ENCODE data around the gene CDR2L. TPM values are rescaled to one million over a fixed set of nuclear protein-coding genes. Genes with fewer than 3 reads are reported as not detected.
A peak's percentile ranks its signal among the peaks of the same experiment; 100 is the strongest.

Gene CDR2L
- under 1 TPM; 0.31 to 0.40 TPM for total RNA-seq

DNA sequence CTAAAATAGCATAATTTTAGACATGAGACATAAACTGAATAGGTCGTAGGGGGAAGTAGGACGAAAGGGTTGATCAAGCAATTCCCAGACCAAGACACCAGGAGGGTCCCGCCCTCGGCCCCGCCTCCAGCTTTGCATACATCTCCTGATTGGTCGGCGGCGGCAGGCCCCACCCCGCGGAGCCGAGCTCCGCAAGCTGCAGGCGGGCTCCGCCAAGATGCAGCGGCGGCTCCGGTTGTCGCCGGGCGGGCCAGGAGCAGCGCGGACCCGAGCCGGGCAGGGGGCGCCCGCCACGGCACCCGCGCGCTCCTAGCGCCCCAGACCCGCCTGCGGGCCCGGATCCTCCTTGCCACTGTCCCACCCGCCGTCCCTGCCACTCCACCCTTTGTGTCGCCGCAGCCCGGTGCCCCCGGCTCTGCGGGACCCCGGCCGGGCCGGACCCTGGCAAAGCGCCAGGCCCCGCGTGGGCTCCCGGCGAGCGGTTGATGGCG lies at the start of gene CDR2L:
CDR2L (plus strand) TSS at position 215 of the 491 bp plus-strand sequence. CDS start 412 bp downstream, outside the sequence.
- DNase-seq, result peak; percentile 92
- H3K27ac Mint-ChIP-seq, result peak within 1 kb of the TSS; percentile 54
- peaks cover 46% of the 10 kb centered on the region for H3K27me3 Mint-ChIP-seq
- POLR2A ChIA-PET, result interaction anchor here (2.0 kb wide), 1 partner anchor 25 kb away, joined by 5 read pairs; the partner anchor contains the start of gene MRPL58
- CTCF ChIA-PET, result interaction anchor here (0.6 to 3.5 kb wide), 10 partner anchors 8 to 766 kb away, joined by 3 to 27 read pairs (median 4); partner anchors contain the start of genes MIF4GD and MRPL58
- peak within 1 kb of the TSS; percentile 83 for H3K4me3 Mint-ChIP-seq
- H3K36me3 Mint-ChIP-seq (ENCODE audit: low read depth), result no peaks in the 10 kb centered on the region
- no peaks in the 10 kb centered on the region for H3K9me3 Mint-ChIP-seq
- H3K4me1 Mint-ChIP-seq, result peaks cover 22% of the 10 kb centered on the region

DNA sequence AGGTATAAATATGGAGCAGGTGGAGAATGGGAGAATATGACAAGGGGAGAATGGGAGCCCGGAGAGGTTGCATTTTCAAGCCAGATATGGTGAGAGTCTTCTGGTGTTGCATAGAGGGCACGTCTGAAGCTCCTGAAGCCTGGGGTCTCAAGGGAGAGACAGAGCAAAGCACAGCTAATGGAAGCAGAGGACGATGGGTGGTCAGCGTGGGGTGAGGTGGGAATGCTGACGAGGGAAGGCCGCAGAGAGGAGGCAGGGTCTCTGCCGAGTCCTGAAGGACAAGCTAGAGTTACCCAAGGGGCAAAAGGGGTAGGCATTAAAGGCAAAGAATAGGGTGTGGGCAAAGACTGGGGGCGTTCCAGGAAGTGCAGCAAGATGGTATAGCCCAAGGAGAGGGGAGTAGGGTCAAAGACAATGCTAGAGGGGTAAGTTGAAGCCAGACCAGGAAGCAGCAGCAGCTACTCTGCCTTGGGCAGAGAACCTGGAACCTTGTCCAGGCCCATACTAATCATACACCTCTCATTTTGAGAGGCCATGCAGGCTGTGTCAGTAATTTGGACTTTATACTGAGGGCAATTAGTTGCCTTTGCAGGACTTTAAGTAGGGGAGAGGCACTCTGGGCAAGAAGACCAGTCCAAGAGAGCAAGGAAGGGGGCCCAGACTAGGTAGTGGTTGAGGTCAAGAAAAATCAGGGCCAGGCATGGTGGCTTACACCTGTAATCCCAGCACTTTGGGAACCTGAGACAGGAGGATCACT lies 49.1 kb upstream of the CDR2L start:
- no peak overlapping the region for H3K4me3 Mint-ChIP-seq
- H3K4me1 Mint-ChIP-seq, result peaks cover 2% of the 10 kb centered on the region
- no peaks in the 10 kb centered on the region for H3K9me3 Mint-ChIP-seq
- POLR2A ChIA-PET, result interaction anchor here (0.6 kb wide), 1 partner anchor 19 kb away, joined by 3 read pairs; no protein-coding TSS in a partner anchor
- CTCF ChIA-PET, result interaction anchor here (0.6 to 1.2 kb wide), 4 partner anchors 9 to 830 kb away, joined by 3 to 4 read pairs (median 4); no protein-coding TSS in a partner anchor
- H3K27me3 Mint-ChIP-seq, result peaks cover 57% of the 10 kb centered on the region
- no peaks in the 10 kb centered on the region for H3K36me3 Mint-ChIP-seq (ENCODE audit: low read depth)
- no peak for DNase-seq
- H3K27ac Mint-ChIP-seq, result no peak overlapping the region

DNA sequence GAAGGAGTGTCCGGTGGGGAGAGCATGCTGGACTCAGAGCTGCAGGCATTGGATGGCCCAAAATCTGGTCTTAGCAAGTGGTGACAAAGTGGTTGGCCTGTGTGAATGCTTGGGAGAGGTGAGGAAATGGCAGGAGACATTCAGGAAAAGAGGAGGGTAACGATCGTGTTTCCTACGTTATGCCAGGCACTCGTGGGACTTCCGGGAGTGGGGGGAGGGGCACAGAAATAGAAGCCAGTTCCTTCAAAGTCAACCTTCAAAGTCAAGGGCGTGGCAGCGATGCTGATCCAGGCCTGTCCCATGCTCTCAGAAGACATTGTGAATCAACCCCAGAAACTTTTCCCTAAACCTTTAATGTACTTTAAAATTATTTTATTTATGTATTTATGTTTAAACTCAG lies 47.9 kb upstream of the CDR2L start:
- no peak overlapping the region for H3K4me3 Mint-ChIP-seq
- no peaks in the 10 kb centered on the region for H3K36me3 Mint-ChIP-seq (ENCODE audit: low read depth)
- H3K9me3 Mint-ChIP-seq, result no peaks in the 10 kb centered on the region
- CTCF ChIA-PET, result interaction anchor here (0.6 to 1.2 kb wide), 3 partner anchors 8 to 288 kb away, joined by 3 to 7 read pairs (median 4); no protein-coding TSS in a partner anchor
- H3K4me1 Mint-ChIP-seq, result peaks cover 2% of the 10 kb centered on the region
- peaks cover 51% of the 10 kb centered on the region for H3K27me3 Mint-ChIP-seq
- POLR2A ChIA-PET, result no interaction called here
- DNase-seq, result no peak
- peak overlapping the region; percentile 61 for H3K27ac Mint-ChIP-seq

DNA sequence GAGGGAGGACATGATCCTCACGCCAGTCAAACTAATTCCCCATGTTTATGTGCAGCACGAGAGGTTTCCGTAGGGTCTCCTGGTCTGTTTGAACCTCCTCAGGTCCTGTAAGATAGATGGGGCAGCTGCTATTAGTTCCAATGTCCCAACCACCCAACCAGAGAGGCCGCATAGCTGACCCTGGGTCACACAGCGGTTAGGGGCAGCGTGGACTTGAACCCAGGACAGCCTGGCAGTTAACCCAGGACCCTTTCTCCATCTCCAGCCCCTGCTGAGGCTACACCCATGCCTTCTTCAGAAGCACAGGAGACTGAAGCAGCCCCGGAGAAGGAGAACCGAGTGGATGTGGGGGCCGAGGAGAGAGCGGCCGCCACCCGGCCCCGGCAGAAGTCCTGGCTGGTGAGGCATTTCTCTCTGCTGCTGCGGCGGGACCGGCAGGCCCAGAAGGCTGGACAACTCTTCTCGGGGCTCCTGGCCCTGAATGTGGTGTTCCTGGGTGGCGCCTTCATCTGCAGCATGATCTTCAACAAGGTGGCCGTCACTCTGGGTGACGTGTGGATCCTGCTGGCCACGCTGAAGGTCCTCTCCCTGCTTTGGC lies 46.2 kb upstream of the CDR2L start:
- POLR2A ChIA-PET, result no interaction called here
- no peak overlapping the region for H3K4me3 Mint-ChIP-seq
- H3K4me1 Mint-ChIP-seq, result peaks cover 2% of the 10 kb centered on the region
- H3K27ac Mint-ChIP-seq, result no peak overlapping the region
- CTCF ChIA-PET, result interaction anchor here (1.8 kb wide), 1 partner anchor 20 kb away, joined by 5 read pairs; no protein-coding TSS in a partner anchor
- H3K9me3 Mint-ChIP-seq, result no peaks in the 10 kb centered on the region
- no peaks in the 10 kb centered on the region for H3K36me3 Mint-ChIP-seq (ENCODE audit: low read depth)
- peaks cover 46% of the 10 kb centered on the region for H3K27me3 Mint-ChIP-seq
- no peak for DNase-seq

DNA sequence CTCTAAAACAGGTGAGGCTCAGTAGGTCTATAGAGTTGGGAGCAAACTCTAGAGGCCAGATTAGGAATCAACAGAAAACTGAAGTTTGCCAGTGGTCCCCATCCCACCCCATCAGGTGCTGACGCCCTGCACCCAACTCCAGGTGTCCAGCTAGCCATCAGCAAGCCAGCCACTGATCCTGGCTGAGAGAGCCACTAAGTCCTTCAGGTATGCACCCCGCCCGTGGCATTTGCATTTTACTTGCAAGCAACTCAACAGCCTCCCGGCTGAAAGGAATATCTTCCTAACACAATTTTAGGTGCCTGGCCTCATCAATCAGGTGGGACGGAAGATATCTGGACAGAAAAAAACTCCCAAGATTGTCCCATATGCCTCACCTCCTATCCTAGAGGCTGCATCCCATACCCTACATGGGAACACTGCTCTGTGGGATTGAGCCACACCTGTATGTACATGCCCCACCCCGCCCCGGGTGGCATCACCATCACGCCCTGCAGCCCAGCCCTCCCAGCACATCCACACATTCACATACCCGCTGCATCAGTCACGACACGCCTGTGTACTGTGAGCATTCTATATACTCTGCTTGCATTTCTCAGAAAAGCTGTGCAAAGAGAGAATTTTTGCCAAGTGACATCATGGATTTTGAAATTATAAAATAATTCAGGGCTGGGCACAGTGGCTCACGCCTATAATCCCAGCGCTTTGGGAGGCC lies 43.5 kb upstream of the CDR2L start:
- H3K27me3 Mint-ChIP-seq, result peaks cover 22% of the 10 kb centered on the region
- POLR2A ChIA-PET, result no interaction called here
- CTCF ChIA-PET, result no interaction called here
- peaks cover 2% of the 10 kb centered on the region for H3K4me1 Mint-ChIP-seq
- DNase-seq, result no peak
- no peak overlapping the region for H3K4me3 Mint-ChIP-seq
- H3K9me3 Mint-ChIP-seq, result no peaks in the 10 kb centered on the region
- H3K36me3 Mint-ChIP-seq (ENCODE audit: low read depth), result no peaks in the 10 kb centered on the region
- no peak overlapping the region for H3K27ac Mint-ChIP-seq

DNA sequence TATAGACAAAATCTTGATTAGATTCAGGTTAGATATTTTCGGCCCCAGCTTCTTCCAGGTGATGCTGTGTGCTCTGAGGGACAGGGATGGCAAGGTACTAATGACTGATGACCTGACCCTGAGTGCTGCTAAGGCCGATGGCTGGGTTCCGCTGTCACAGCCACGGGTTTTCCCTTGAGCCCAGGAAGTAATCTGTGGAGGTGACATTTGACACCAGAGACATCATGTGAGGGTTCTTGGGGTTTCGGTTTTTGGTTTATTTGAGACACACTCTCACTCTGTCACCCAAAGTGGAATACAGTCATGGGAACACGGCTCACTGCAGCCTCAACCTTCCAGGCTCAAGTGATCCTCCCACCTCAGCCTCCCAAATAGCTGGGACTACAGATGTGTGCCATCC lies 41.9 kb upstream of the CDR2L start:
- H3K27ac Mint-ChIP-seq, result no peak overlapping the region
- no peaks in the 10 kb centered on the region for H3K9me3 Mint-ChIP-seq
- no peaks in the 10 kb centered on the region for H3K36me3 Mint-ChIP-seq (ENCODE audit: low read depth)
- ChIA-PET POLR2A (no interaction called here), CTCF (interaction anchor here (0.6 to 1.0 kb wide), 2 partner anchors 15 to 51 kb away, joined by 3 to 4 read pairs; no protein-coding TSS in a partner anchor)
- H3K27me3 Mint-ChIP-seq, result peaks cover 16% of the 10 kb centered on the region
- DNase-seq, result no peak
- H3K4me3 Mint-ChIP-seq, result no peak overlapping the region
- H3K4me1 Mint-ChIP-seq, result no peaks in the 10 kb centered on the region

DNA sequence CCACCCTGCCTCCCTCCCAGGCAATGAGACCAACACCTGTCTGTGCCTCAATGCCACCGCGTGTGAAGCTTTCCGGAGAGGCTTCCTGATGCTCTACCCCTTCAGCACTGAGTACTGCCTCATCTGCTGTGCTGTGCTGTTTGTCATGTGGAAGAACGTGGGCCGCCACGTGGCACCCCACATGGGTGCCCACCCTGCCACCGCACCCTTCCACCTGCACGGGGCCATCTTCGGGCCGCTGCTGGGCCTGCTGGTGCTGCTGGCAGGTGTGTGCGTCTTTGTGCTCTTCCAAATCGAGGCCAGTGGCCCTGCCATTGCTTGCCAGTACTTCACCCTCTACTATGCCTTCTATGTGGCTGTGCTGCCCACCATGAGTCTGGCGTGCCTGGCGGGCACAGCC lies 40.8 kb upstream of the CDR2L start:
- no peak for DNase-seq
- no peaks in the 10 kb centered on the region for H3K4me1 Mint-ChIP-seq
- no peaks in the 10 kb centered on the region for H3K36me3 Mint-ChIP-seq (ENCODE audit: low read depth)
- H3K27ac Mint-ChIP-seq, result no peak overlapping the region
- CTCF ChIA-PET, result interaction anchor here (1.0 to 1.3 kb wide), 3 partner anchors 11 to 14 kb away, joined by 3 to 4 read pairs (median 3); no protein-coding TSS in a partner anchor
- H3K9me3 Mint-ChIP-seq, result no peaks in the 10 kb centered on the region
- H3K27me3 Mint-ChIP-seq, result peaks cover 12% of the 10 kb centered on the region
- POLR2A ChIA-PET, result no interaction called here
- H3K4me3 Mint-ChIP-seq, result no peak overlapping the region

DNA sequence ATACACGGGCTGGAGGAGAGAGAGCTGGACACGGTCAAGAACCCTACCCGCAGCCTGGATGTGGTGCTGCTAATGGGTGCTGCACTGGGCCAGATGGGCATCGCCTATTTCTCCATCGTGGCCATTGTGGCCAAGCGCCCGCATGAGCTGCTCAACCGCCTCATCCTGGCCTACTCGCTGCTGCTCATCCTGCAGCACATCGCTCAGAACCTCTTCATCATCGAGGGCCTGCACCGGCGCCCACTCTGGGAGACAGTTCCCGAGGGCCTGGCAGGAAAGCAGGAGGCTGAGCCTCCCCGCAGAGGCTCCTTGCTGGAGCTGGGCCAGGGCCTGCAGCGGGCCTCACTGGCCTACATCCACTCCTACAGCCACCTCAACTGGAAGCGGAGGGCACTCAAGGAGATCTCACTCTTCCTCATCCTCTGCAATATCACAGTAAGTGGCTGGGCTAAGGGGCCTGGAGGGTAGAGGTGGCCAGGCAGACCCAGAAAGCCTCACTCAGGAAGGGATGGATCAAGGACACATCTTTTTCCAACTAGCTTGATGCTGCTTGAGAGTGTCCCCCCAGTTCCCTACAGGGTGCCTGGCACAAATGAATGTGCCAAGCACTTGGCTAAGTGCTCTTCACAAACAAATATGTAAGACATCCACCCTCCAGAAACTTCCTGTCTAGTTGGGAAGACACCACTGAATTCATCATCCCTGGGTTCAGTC lies 40.2 kb upstream of the CDR2L start:
- Mint-ChIP-seq H3K36me3 (ENCODE audit: low read depth) (no peaks in the 10 kb centered on the region), H3K4me1 (no peaks in the 10 kb centered on the region), H3K27me3 (peaks cover 9% of the 10 kb centered on the region), H3K4me3 (no peak overlapping the region), H3K27ac (no peak overlapping the region), H3K9me3 (no peaks in the 10 kb centered on the region)
- no peak for DNase-seq
- CTCF ChIA-PET, result interaction anchor here (1.0 to 1.4 kb wide), 4 partner anchors 8 to 14 kb away, joined by 3 to 4 read pairs (median 4); no protein-coding TSS in a partner anchor
- POLR2A ChIA-PET, result no interaction called here

DNA sequence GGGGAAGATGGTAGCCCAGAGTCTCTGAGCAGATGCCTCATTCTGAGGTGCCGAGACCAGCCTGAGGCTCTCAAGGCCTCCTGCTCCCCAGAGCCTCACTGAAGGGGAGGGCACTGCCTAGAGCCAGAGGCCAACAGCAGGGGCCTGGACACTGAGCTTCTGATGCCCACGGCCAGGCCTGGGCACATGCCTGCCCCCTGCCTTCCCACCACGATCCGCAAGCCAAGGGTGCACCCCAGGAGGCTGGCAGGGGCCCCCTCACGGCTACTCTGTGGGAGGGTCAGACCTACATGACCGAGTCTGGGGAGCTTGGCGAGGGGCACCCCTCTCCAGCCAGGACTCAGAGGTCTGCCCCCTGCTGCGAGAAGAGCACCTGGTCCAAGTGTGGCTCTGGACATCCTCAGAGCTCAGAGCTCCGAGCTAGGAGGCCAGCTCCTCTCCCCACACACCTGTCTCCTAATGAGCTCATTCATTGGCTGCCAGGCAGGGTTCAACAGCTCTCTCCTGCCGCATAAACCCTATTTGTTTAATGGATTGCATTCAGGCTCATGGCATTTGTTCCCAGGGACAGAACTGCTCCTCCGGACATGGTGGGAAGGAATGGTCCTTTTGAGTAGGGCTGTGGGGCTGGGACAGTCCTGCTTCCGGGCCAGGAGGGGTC lies 37.8 kb upstream of the CDR2L start:
- no peaks in the 10 kb centered on the region for H3K4me1 Mint-ChIP-seq
- no peak overlapping the region for H3K4me3 Mint-ChIP-seq
- H3K27me3 Mint-ChIP-seq, result peaks cover 4% of the 10 kb centered on the region
- POLR2A ChIA-PET, result no interaction called here
- no peak overlapping the region for H3K27ac Mint-ChIP-seq
- no peaks in the 10 kb centered on the region for H3K9me3 Mint-ChIP-seq
- DNase-seq, result no peak
- CTCF ChIA-PET, result interaction anchor here (1.6 to 2.8 kb wide), 3 partner anchors 8 to 12 kb away, joined by 4 to 15 read pairs (median 10); no protein-coding TSS in a partner anchor
- H3K36me3 Mint-ChIP-seq (ENCODE audit: low read depth), result no peaks in the 10 kb centered on the region

DNA sequence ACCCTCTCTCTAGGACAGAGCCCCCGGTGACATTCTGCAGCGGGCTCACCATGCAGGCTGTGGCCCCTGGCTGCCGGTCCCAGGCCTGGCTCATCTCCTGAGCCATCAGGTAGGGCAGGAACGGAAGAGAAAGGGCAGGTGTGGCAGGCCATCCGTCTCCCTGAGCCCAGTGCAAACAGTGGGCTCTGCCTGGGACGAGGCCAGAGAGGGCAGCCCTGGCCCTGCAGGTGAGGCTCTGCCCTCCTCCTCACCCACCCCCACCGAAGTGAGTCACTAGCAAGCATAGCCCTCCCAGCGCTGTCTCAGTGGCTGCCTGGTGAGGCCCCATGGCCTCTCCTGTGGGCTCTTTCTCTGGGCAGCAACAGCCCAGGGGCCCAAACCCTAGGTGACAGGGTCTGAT lies 37.2 kb upstream of the CDR2L start:
- DNase-seq, result no peak
- H3K9me3 Mint-ChIP-seq, result no peaks in the 10 kb centered on the region
- ChIA-PET POLR2A (no interaction called here), CTCF (interaction anchor here (2.0 to 2.8 kb wide), 2 partner anchors 7 to 12 kb away, joined by 10 to 15 read pairs; no protein-coding TSS in a partner anchor)
- H3K36me3 Mint-ChIP-seq (ENCODE audit: low read depth), result no peaks in the 10 kb centered on the region
- H3K4me1 Mint-ChIP-seq, result no peaks in the 10 kb centered on the region
- H3K27ac Mint-ChIP-seq, result no peak overlapping the region
- H3K27me3 Mint-ChIP-seq, result peaks cover 2% of the 10 kb centered on the region
- H3K4me3 Mint-ChIP-seq, result no peak overlapping the region

DNA sequence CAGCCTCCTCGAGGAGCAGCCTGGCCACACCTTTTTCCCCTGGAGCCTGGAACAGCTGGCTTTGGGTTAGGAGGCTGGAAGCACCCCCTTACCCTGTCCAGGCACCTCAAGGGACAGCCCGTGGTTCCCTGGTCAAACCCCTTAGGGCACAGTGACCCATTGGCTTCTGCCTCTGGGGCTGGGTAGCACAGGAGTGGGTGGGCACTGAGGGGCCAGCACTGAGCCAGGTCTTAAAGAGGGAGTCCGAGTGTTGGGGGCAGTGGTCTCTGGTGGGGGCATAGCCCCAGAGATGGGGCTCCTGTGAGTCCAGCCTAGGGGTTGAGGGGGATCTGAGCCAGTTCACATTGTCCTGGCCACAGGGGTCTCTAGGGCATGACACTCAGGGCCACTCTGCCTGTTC lies 36.4 kb upstream of the CDR2L start:
- Mint-ChIP-seq H3K4me1 (no peaks in the 10 kb centered on the region), H3K27ac (no peak overlapping the region), H3K4me3 (no peak overlapping the region), H3K9me3 (no peaks in the 10 kb centered on the region), H3K36me3 (ENCODE audit: low read depth) (no peaks in the 10 kb centered on the region), H3K27me3 (no peaks in the 10 kb centered on the region)
- ChIA-PET POLR2A (no interaction called here), CTCF (interaction anchor here (0.6 to 2.8 kb wide), 3 partner anchors 11 to 25 kb away, joined by 3 to 15 read pairs (median 4); no protein-coding TSS in a partner anchor)
- DNase-seq, result no peak
